GM12875 (cell line): ENCODE measurements around the gene FXYD7.
A peak's percentile ranks its signal among the peaks of the same experiment; 100 is the strongest.

Experiments
- H3K4me3 ChIP-seq: one replicate; pipeline ENCODE4 v1.5.1; 2011; ENCODE audit warnings: low read depth, low read length, control low read depth
- TF ChIP-seq, protein P1 (sequence below): IDR thresholded peaks from 2 replicates; pipeline ENCODE4 v1.5.1; 2011; ENCODE audit warnings: low read depth, mild to moderate bottlenecking, control low read depth, inconsistent platforms, low read length, moderate library complexity, borderline replicate concordance; ENCODE audit not compliant: insufficient read depth

The FXYD7 gene

DNA sequence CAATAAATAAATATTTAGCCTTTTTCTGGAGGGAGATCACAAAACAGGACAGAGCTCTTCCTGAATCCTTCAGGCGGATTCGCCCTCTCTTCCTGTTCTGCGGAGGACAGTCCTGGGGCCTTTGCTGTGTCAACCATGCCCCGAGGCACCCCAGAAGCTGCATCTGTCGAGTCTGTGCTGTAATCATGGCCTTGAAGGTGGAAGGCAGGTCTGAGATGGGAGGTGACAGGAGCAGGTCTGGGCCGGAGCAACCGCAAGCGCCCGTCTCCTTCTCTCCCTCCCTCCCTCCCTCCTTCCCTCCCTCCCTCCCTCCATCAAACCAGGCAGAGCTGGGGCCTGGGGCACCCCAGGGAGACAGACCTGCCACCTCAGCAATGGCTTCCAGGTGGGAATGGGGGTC is 32.1 kb upstream of the FXYD7 start:
- TF ChIP-seq, protein P1, sequence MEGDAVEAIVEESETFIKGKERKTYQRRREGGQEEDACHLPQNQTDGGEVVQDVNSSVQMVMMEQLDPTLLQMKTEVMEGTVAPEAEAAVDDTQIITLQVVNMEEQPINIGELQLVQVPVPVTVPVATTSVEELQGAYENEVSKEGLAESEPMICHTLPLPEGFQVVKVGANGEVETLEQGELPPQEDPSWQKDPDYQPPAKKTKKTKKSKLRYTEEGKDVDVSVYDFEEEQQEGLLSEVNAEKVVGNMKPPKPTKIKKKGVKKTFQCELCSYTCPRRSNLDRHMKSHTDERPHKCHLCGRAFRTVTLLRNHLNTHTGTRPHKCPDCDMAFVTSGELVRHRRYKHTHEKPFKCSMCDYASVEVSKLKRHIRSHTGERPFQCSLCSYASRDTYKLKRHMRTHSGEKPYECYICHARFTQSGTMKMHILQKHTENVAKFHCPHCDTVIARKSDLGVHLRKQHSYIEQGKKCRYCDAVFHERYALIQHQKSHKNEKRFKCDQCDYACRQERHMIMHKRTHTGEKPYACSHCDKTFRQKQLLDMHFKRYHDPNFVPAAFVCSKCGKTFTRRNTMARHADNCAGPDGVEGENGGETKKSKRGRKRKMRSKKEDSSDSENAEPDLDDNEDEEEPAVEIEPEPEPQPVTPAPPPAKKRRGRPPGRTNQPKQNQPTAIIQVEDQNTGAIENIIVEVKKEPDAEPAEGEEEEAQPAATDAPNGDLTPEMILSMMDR = no peak
- H3K4me3 ChIP-seq = no peak overlapping the region

DNA sequence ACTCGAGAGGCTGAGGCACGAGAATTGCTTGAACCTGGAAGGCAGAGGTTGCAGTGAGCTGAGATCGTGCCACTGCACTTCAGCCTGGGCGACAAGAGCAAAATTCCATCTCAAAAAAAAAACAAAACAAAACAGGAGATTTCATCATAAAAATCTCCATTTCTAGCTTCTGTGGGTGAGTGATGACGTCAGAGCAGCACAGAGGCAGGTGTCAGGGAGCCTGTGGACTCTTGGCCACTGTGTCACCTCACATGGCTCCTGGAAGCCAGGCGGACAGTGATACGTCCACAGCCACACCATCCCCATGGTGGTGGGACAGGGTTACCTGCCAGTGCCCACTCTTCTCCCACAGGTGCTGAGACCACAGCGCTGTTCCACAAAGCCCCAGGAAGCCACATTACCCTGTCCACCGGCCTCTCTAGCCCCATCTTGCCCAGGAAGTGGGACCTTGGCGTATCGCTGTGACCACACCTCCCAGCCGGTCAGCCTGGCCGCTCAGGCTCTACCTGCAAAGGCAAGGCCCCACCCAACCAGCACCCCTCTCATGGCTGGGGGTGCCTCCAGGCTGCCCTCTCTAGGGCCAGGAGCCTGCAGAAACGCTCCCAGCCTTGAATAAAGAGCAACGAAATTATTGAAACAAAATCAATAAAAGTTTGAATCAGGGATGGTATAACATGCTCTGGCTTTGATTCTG is 29.9 kb upstream of the FXYD7 start:
- H3K4me3 ChIP-seq = no peak overlapping the region
- TF ChIP-seq, protein P1 = no peak

DNA sequence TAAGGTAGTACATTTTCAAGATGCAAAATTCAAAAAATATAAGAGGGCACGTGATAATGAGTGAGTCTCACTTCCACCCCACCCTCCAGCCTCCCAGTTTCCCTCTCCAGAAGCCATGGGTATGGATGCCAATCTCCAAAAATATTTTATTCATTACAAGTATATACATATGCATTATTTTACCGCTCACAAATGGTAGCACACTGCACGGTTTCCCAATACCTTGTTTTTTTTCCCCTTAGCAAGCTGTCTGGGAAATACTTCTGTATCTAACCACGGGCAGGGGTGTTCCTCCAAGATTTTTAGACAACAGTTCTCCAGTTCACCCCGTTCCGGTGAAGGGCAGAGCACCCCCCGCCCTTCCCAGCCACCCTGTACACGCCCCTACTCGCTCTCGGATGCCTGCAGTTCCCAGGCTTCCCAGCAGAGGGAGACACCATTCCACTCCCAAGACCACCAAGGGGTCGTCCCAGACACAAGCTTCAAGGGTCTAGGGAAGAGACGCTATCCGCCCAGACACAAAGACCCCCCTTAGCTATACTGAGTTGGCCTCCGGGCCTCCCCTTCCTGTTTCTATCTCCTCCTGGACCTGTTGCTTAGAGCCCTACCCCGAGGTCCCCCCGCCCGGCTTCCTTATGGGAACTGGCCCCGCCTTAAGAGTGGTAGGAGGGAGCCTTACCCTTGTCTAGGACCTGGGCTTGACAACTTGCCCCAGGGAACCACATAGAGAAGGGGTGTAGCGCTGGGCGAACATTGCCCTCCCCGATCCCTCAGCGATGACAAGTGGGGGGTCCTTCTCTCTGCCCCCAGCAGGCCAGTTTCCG is 28.5 kb upstream of the FXYD7 start:
- TF ChIP-seq, protein P1 = peak; percentile 98
- H3K4me3 ChIP-seq = no peak overlapping the region

DNA sequence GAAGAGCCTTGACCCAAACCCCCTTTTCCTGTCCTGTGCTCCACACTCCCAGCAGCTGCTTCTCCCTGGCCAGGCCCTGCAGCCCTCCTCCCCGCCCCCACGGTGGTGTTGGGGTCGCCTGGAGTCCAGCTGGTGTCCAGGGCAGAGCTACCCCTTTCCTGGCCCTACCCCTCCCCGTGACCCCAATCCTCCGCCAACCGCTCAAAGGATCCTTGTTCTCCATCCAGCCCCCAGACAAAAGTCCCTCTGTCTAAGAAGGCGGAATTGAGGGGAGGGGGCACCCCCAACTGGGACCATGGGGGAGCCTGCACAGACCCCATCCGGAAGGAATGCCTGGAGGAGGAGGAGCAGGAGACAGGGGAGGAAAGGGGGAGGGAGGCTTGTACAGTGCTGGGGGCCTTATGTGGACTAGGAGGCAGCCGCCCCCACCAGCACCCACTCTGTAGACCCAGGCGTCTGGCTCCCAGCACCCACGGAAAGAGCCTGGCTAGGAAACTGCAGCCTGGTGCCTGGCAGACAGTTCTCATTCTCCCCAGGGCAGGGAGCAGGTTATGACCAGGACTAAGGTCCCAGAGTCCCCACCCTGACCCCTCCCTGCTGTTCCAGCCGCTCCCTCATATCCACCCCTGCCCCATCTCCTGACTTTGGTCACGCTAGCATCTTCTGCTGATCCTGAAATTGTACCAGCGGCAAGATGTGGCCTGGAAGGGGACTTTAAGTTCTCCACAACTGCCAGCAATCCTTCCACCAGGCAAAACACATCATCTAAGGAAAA is 27.7 kb upstream of the FXYD7 start, which contains the start of gene FXYD3:
FXYD3 (plus strand) TSS at position 647 of the 775 bp plus-strand sequence. CDS start 3,554 bp downstream, outside the sequence.
- no peak within 1 kb of the TSS for H3K4me3 ChIP-seq
- TF ChIP-seq, protein P1 = no peak

DNA sequence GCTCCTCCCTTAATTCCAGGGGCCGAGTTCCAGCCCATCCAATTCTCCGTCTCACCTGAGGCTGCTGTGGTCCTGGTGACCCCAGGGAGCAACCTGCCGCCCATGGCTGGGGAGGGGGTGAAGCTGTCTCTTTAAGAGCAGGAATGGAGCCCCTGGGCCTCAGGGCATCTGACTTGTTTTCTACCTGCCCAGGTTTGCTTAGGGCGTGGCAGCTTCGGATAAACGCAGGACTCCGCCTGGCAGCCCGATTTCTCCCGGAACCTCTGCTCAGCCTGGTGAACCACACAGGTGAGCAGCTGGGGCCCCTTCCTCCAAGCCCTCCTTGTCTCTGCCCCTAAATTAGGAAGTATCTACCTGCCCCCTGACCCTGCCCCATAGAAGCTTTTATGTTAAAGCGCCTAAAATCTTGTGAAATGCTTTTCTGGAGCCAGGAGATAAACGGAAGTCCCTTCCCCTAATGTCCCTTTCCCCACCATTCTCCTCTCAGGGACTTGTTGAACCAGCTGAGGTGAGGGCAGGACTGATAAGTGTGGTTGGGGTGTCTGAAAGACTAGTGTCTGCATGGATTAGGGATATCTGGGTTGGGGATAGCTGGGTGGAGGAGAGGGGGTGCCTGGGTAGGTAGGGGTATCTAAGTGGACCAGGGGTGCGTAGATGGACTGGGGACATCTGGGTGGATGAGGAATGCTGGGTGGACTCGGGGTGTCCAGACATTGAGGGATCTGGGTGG is 26.8 kb upstream of the FXYD7 start:
- H3K4me3 ChIP-seq = no peak overlapping the region
- TF ChIP-seq, protein P1 = no peak

DNA sequence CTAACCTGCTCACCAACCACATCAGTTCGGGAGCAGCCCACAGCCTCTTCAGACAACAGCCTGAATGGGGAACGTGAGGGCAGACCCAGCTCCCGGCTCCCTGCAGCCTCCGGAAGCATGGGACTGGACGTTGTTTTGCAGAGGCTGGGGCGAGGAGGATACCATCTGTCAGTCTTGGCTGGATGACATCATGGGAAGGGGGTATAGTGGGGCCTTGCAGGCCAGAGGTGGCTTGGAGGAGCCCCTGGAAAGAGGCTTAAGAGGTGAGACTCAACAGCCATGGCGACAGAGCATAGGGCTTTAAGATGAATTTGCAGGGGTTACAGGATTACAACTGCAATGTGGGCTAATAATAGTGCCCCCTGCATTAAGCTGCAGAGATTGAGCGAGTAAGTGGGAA is 25.9 kb upstream of the FXYD7 start:
- H3K4me3 ChIP-seq = no peak overlapping the region
- TF ChIP-seq, protein P1 = no peak
